HG03558 (cell line): ENCODE measurements around the gene CCBE1.

Source experiments
- ATAC-seq: cut with Tn5 transposase; IDR thresholded peaks from one replicate; pipeline ENCODE4 v1.9.1; 2021; ENCODE audit warnings: moderate number of reproducible peaks; ENCODE audit not compliant: unreplicated experiment; ENCODE audit errors: extremely low read depth

CCBE1 gene

DNA sequence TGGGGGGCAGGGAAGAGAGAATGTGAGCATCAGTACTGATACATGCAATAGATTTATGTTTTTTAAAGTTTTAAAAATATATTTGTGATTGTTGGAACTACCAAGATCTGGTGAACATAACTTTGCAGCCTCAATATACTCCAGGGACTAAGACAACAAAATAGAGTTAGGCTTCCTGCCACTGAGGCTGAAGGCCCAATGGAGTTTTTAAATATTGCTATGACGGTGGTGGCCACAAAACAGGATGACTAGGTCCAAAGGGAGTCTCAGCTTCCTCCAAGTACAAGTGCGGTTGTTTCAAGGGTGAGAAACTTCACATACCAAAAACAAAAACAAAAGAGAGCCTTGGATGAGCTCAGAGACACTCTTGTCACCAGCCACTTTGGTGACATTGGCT is 72.9 kb downstream of the CCBE1 start:
- ATAC-seq: no peak

GRCh38 chr18:59623456-59624368 is 73.5 kb downstream of the CCBE1 start:
- no peak for ATAC-seq

DNA sequence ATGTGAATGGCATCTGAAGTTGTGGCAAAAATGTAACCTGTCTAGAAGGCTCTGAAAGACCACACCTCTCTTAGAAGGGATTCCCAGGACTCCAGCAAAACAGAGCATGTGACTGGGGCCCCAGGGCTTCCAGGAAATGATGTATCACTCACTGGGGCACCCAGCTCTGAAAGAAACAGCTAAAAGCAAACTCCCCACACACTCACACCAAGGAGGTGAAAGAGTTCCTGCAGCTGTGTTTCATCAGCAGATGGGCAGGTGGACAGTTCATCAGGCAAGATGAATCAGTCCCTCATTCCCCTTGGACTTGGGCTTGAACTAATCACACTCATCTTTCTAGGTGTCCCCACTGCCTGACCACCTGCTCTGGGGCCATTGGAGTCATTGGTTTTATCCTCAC is 76.2 kb downstream of the CCBE1 start:
- ATAC-seq: no peak

DNA sequence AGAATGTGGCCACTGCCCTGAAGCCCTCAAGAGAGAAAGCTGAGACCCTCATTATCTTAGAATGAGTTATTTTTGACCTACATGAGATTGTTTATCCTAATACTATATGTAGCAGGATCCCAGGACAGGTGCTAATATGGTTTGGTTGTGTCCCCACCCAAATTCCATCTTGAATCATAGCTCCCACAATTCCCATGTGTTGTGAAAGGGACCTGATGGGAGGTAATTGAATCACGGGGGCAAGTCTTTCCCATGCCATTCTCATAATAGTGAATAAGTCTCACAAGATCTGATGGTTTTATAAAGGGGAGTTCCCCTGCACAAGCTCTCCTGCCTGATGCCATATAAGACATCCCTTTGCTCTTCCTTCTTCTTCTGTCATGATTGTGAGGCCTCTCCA is 76.8 kb downstream of the CCBE1 start:
- no peak for ATAC-seq

- ATAC-seq: no peak
Measured at GRCh38 chr18:59619816-59620215, 77.4 kb downstream of the CCBE1 start.

DNA sequence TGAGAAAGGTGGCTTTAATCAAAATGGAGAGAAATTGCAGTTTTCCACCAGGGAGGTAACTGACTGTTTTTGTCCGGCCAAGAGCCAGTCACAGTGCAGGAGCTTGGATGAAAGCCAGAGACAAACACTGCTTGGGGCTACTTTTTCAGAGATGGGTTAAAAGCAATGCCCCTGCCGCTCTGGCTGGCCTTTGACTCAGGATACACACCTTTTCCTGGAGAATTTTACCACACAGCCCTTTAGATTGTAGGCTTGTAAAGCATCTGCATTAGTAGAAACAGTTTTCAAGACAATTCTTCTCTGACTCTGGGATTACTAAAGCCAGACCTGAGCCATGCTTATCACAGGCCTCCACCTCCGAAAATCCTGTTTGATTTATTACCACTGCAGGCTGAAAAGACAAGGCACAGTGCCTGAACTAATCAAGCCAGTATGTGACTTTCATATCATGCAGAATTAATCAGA is 79.7 kb downstream of the CCBE1 start:
- ATAC-seq: no peak

DNA sequence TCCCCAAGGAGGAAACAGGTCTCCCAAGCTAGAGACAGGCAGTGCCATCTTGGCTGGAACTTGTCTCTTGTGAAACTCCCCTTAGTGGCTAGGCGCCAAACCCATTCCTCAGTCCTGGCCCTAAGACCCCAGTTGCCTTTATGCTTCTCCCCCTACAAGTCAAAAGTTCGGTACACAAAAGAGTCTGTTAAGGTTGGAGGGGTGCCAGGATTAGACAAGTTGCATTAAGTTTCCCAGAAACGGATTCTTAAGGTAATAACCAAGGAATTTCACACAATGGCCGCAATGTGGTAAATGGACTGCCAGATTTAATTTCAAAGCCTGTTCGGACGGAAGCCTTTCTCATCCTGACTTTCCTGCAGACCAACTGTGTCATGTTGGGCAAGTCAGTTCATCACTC is 80.7 kb downstream of the CCBE1 start:
- no peak for ATAC-seq

DNA sequence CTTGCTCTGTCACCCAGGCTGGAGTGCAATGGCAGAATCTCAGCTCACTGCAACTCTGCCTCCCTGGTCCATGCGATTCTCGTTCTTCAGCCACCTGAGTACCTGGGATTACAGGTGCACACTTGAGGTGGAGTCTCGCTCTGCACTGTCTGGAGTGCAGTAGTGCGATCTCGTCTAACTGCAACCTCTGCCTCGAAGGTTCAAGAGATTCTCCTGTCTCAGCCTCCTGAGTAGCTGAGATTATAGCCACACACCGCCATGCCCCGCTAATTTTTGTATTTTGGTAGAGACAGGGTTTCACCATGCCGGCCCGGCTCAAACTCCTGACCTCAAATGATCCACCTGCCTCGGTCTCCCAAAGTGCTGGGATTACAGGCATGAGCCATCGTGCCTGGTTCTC is 83.3 kb downstream of the CCBE1 start:
- no peak for ATAC-seq

DNA sequence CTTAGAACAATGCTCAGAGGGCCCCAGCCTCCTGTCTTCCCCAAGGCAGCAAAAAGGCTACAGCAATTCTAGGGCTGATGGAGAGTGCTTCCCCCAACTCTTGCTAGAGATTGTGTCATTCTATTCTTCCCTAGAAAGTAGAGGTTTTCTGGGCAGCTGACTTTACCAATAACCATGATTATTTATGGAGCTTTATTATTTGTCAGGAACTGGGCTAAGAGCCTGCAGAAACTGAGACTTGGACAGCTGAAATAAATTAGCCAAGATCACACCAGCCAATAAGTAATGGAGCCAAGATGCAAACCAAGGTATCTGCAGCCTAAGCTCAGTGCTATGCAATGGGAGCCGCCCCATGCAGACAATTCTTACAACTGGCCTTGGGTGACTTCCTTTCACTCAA is 84.8 kb downstream of the CCBE1 start:
- no peak for ATAC-seq

DNA sequence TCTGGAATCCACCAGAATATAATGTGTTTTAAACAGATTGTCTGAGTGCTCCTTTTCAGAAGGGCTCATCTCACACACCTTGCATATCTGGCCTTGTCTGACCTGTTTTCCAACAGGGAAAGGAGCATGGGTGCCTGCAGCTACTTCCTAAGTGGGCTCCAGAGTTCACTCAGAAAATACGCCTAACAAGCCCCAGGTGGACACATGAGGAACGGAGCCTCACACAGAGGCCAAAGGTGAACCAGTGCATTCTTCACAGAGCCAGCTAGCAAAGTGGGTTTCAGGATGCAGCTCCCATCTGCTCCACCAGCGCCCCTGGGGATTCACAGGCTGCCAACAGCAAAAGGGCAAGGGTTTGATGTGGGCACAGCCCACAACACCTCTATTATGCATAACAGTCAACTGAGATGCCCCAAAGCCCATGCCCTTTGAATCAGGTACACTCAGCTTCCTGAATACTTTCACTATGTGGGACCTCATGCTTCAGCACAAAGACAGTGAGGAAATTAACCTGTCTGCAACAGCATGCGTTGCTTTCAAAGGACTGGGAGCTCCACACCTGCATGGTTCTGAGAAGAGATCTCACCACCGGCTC is 86.6 kb downstream of the CCBE1 start:
- no peak for ATAC-seq

DNA sequence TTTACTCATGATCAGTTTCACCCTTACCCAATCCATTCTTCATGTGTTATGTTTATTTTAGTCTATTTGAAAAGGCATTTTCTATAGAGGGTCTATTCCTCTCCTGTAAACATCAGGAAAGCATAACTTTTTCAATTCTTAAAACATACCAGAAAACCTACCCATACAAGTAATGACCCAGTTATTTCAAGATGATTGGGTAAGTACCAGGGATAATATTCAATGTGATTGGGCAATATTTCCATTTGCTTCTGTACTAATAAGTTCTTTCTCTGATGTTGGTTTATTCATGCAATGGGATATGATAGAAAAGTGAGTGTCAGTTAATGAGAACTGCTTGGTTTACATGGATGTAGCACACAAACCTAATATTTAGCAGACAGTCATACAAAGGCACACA is 87.6 kb downstream of the CCBE1 start:
- no peak for ATAC-seq

DNA sequence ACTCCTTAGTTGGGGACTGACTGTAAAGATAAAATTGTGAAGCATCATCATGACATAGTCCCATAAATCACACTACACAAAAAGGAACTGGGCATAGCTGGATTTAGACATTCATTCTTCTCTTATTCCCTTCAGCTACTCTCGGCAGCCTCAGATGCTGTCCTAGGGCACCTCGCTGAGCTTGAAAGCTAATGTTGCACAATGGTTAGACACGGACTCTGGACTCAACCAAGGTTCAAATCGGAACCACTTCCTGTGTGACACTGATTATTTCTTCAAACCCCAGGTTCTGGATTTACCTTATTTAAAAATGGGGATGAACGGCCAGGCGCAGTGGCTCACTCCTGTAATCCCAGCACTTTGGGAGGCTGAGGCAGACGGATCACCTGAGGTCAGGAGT is 89.8 kb downstream of the CCBE1 start:
- no peak for ATAC-seq

GRCh38 chr18:59607078-59607379 is 90.2 kb downstream of the CCBE1 start:
- no peak for ATAC-seq

DNA sequence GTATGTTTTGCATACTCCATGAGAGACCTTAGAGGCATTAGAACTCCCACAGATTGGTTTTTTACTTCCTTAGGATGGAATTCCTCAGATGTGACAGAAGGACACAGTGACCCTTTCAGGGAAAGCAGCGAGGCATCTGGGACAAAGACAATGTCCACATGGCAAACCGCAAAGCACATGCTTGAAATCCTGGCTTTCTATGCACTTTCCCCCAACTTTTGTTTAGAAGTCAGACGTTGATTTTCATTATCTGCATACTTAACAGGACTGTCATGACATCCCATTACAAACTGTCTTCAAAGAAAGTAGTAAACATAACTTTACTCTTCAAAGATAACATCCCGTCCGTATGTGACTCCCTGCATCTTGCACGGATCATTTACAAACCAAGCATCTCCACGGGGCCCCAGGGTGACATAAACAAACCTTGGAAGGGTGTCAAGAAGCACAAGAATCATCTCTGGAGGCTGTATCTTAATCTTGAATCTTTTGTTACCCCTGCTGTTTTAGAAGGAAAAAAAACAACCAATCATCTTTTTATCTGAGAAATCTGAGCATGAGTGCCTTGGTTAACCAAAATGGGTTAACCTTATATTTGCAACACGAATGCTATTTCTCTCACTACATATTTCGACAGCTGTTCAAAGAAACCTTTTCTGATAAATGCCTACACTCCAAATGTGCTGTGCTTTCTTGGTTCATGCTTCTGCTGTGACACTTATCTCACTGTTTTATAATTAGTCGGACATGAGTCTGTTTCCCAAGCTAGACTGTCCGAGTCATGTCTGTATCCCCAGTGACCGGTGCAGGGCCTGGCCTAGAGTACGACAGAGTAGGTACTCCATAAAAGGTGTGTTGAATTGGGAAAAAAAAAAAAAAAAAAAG is 90.8 kb downstream of the CCBE1 start:
- ATAC-seq: no peak

DNA sequence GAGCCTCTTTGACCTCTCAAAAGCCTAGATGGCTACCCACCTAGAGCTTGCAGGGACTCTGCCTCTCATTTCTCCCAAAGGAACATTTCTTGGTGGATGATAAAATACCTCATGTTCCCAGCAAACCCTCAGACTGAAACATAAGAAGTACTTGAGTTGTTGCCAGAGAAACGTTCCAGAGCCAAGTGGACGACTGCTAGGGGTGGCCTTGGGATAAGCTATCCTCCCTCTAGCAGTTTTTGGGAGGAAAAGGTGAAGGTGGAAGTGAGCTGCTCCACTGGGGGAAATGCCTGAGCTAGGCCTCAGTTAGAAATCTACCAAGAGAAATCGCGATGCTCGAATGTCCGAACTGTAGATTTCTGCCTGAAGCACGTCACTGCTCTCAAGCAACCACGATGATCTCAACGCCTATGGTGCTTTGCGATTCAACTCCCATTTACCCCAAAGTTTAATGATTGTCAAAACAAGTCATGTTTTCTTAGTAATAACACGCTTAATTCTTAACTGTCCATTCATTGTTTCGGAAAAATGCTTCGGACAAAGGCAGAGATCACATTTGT is 91.5 kb downstream of the CCBE1 start:
- ATAC-seq: no peak

- no peak for ATAC-seq
Measured at GRCh38 chr18:59604877-59605276, 92.3 kb downstream of the CCBE1 start.

GRCh38 chr18:59597049-59597448 is 100.2 kb downstream of the CCBE1 start:
- ATAC-seq: no peak

DNA sequence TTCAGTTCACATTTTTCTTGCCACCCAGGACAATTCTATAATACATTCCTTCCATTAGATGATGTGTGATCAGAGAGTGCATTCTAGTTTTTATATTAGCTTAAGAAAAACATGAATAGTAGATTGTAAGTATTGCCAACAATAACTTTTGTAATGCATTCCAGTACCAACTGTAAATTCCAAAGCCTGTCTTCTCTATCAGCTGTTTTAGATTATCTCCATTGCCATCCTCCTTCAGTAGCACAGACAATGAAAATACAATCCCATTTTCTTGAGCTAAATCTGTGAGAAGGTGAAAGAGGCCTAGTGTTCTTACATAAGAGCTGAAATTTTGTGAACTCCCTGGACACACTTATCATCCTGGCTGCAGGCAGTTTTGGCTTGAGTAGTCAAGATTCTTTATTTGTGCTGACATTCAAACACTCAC is 103.9 kb downstream of the CCBE1 start:
- ATAC-seq: no peak

- ATAC-seq: no peak
Measured at GRCh38 chr18:59592624-59593023, 104.6 kb downstream of the CCBE1 start.

- ATAC-seq: no peak
Measured at GRCh38 chr18:59582395-59582794, 114.8 kb downstream of the CCBE1 start.

DNA sequence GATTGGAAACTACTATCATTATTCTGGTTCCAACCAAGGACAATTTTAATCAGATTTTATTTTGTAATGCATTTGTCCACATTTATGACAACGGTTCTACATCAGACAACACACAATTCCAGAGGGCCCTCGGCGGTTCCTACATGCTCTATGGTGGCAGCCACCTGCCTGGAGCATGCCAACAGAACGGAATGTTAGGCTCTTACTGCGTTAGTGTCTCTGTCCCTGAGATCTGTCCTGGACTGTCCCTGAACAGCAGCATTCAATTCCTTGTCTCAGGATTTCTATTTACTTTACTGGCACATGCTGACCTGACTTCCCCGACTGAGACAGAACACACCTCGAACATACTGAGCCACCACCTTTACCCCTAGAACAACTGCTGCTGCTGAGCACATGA is 117.7 kb downstream of the CCBE1 start:
- ATAC-seq: no peak
